Nephron (organoid): Measurements from ENCODE around the gene PPP6R1.
A peak's percentile ranks its signal among the peaks of the same experiment; 100 is the strongest.
"Not testable (repeated sequence)": the region's sequence is repeated elsewhere in the genome, so short reads cannot be mapped to it uniquely, and the experiment has no call there.

Experiments used
- H3K27ac Mint-ChIP-seq, 3 experiments: 2 replicates each; pipeline ENCODE4 v1.8.0; 2020; ENCODE audit warnings: mixed read lengths in 3 of 3, mild to moderate bottlenecking in 2 of 3, moderate library complexity in 1 of 3
- H3K27me3 Mint-ChIP-seq: 2 replicates; pipeline ENCODE4 v1.8.0; 2021; ENCODE audit warnings: low read depth, mild to moderate bottlenecking, moderate library complexity, mixed read lengths
- H3K36me3 Mint-ChIP-seq: 2 replicates; pipeline ENCODE4 v1.8.0; 2020; ENCODE audit warnings: low read depth, mixed read lengths
- H3K4me1 Mint-ChIP-seq: 2 replicates; pipeline ENCODE4 v1.8.0; 2020; ENCODE audit warnings: mixed read lengths
- H3K4me3 Mint-ChIP-seq, 3 experiments: 2 replicates each; pipeline ENCODE4 v1.8.0; 2020; ENCODE audit warnings: mild to moderate bottlenecking in 3 of 3, mixed read lengths in 3 of 3, moderate library complexity in 2 of 3
- H3K9me3 Mint-ChIP-seq: 2 replicates; pipeline ENCODE4 v1.8.0; 2020; ENCODE audit warnings: mixed read lengths
- TF ChIP-seq, protein P1 (sequence below), 3 experiments: fragments of 200-600 bp; sonication (generic); IDR thresholded peaks; one replicate each; pipeline ENCODE4 v1.5.0; 2021; ENCODE audit warnings: antibody characterized with exemption in 3 of 3; ENCODE audit not compliant: unreplicated experiment in 3 of 3

Gene PPP6R1

GRCh38 chr19:55227241-55228014, 31.4 kb downstream of the PPP6R1 start:
- H3K36me3 Mint-ChIP-seq: peaks cover 11% of the 10 kb centered on the region
- no peaks in the 10 kb centered on the region for H3K9me3 Mint-ChIP-seq
- no peaks in the 10 kb centered on the region for H3K27me3 Mint-ChIP-seq
- H3K27ac Mint-ChIP-seq: peak overlapping the region in 1 of 3 experiments; percentile 57
- TF ChIP-seq, protein P1, sequence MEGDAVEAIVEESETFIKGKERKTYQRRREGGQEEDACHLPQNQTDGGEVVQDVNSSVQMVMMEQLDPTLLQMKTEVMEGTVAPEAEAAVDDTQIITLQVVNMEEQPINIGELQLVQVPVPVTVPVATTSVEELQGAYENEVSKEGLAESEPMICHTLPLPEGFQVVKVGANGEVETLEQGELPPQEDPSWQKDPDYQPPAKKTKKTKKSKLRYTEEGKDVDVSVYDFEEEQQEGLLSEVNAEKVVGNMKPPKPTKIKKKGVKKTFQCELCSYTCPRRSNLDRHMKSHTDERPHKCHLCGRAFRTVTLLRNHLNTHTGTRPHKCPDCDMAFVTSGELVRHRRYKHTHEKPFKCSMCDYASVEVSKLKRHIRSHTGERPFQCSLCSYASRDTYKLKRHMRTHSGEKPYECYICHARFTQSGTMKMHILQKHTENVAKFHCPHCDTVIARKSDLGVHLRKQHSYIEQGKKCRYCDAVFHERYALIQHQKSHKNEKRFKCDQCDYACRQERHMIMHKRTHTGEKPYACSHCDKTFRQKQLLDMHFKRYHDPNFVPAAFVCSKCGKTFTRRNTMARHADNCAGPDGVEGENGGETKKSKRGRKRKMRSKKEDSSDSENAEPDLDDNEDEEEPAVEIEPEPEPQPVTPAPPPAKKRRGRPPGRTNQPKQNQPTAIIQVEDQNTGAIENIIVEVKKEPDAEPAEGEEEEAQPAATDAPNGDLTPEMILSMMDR (IDR thresholded peaks at IDR 0.05; ENCODE audit: unreplicated experiment in 3 of 3): no peak
- no peaks in the 10 kb centered on the region for H3K4me1 Mint-ChIP-seq
- no peak overlapping the region for H3K4me3 Mint-ChIP-seq

DNA sequence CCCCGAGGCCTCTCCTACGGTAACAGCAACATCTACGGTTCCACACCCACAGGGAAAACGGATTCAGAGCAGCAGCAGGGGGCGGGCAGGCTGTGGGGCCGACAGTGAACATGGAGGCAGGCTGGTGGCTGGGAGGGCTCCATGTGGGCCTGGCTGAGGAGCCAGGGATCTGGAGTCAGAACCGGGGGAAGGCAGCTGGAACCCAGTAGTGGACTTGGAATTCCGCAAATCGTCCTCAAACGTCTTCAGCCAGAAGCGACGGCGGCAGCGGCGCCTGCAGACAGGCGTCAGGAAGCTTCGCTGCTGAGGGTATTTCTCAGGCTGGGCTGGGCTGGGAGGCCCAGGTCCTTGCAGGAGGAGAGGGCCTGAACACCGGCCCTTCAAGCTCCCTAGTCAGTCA, 32.0 kb downstream of the PPP6R1 start:
- Mint-ChIP-seq H3K27me3 (no peaks in the 10 kb centered on the region), H3K4me1 (no peaks in the 10 kb centered on the region), H3K4me3 (no peak overlapping the region), H3K27ac (no peak overlapping the region), H3K9me3 (no peaks in the 10 kb centered on the region), H3K36me3 (peaks cover 6% of the 10 kb centered on the region)
- TF ChIP-seq, protein P1 (IDR thresholded peaks at IDR 0.05; ENCODE audit: unreplicated experiment in 3 of 3): no peak

- H3K27me3 Mint-ChIP-seq: no peaks in the 10 kb centered on the region
These were observed 32.5 kb downstream of the PPP6R1 start for GRCh38 chr19:55226273-55226672.

GRCh38 chr19:55225415-55225958, 33.3 kb downstream of the PPP6R1 start:
- H3K4me3 Mint-ChIP-seq: no peak overlapping the region
- no peaks in the 10 kb centered on the region for H3K4me1 Mint-ChIP-seq
- TF ChIP-seq, protein P1 (IDR thresholded peaks at IDR 0.05; ENCODE audit: unreplicated experiment in 3 of 3): no peak
- H3K9me3 Mint-ChIP-seq: no peaks in the 10 kb centered on the region
- H3K36me3 Mint-ChIP-seq: peaks cover 9% of the 10 kb centered on the region
- H3K27ac Mint-ChIP-seq: no peak overlapping the region
- no peaks in the 10 kb centered on the region for H3K27me3 Mint-ChIP-seq

More at GRCh38 chr19:55226273-55226672, 32.5 kb downstream of the PPP6R1 start:
- peaks cover 6% of the 10 kb centered on the region for H3K36me3 Mint-ChIP-seq
- no peak overlapping the region for H3K4me3 Mint-ChIP-seq
- TF ChIP-seq, protein P1 (IDR thresholded peaks at IDR 0.05; ENCODE audit: unreplicated experiment in 3 of 3): no peak
- H3K4me1 Mint-ChIP-seq: no peaks in the 10 kb centered on the region
- H3K9me3 Mint-ChIP-seq: no peaks in the 10 kb centered on the region
- no peak overlapping the region for H3K27ac Mint-ChIP-seq

DNA sequence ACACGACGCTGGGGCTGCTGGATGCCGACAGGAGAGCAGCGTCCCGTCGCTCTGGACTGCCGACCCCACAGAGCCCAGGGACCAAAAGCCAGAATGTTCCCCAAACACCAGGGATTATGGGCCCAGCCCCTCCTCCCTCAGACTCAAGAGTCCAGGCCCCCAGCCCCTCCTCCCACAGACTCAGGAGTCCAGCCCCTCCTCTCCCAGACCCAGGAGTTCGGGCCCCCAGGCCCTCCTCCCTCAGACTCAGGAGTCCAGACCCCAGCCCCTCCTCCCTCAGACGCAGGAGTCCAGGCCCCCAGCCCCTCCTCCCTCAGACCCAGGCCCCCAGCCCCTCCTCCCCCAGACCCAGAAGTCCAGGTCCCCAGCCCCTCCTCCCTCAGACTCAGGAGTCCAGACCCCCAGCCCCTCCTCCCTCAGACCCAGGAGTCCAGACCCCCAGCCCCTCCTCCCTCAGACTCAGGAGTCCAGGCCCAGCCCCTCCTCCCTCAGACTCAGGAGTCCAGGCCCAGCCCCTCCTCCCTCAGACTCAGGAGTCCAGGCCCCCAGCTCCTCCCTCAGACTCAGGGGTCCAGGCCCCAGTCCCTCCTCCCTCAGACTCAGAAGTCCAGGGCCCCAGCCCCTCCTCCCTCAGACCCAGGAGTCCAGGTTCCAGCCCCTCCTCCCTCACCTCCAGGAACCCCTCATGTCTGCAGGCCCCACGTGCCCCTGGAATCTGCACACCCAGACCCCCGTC, 34.0 kb downstream of the PPP6R1 start:
- H3K36me3 Mint-ChIP-seq, H3K4me1 Mint-ChIP-seq, H3K27me3 Mint-ChIP-seq, H3K9me3 Mint-ChIP-seq, H3K27ac Mint-ChIP-seq, H3K4me3 Mint-ChIP-seq: not testable (repeated sequence)

DNA sequence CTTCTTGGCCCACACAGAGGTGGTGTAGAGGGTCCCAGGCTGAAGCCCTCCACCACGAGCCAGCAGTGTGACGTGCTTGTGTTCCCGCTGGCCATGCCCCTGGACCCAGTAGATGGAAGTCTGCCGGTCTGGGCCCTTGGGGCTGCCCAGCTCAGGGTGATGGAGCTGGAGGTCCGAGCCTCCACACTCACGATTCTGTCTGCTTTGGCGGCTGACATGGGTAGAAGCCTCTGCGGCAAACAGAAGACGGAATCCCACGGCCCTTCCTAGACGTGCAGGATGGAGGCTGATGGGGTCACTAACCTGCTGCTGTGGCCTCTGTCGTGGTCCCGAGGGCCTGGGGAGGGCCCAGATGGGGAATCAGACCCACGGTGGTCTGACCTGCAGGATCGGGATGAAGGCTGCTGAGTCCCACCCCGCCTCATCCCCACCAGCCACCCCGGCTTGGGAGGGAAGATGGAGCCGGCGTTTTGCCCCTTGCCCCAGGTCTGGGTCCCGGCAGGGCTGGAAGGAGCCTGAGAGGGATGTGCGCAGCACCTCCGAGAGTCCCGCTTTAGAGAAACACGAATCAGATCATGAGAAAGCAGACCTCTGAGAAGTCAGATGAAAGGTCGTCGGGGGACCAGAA, 34.7 kb downstream of the PPP6R1 start:
- H3K27ac Mint-ChIP-seq: no peak overlapping the region
- TF ChIP-seq, protein P1 (IDR thresholded peaks at IDR 0.05; ENCODE audit: unreplicated experiment in 3 of 3): no peak
- no peak overlapping the region for H3K4me3 Mint-ChIP-seq
- H3K4me1 Mint-ChIP-seq: no peaks in the 10 kb centered on the region
- H3K36me3 Mint-ChIP-seq: peaks cover 9% of the 10 kb centered on the region
- no peaks in the 10 kb centered on the region for H3K27me3 Mint-ChIP-seq
- no peaks in the 10 kb centered on the region for H3K9me3 Mint-ChIP-seq
